ENCODE data around the gene RCSD1. TPM values are rescaled to one million over a fixed set of nuclear protein-coding genes. Genes with fewer than 3 reads are reported as not detected.

The RCSD1 gene
- total RNA-seq, 1 donor from 2014 or later, result 0.76 TPM

- peaks cover 4% of the 10 kb centered on the region for H3K4me1 Mint-ChIP-seq
- no peaks in the 10 kb centered on the region for H3K9me3 Mint-ChIP-seq
- no peak for DNase-seq (ENCODE audit: low spot score in 2 of 2, unreplicated experiment in 2 of 2)
- TF ChIP-seq, protein P1, sequence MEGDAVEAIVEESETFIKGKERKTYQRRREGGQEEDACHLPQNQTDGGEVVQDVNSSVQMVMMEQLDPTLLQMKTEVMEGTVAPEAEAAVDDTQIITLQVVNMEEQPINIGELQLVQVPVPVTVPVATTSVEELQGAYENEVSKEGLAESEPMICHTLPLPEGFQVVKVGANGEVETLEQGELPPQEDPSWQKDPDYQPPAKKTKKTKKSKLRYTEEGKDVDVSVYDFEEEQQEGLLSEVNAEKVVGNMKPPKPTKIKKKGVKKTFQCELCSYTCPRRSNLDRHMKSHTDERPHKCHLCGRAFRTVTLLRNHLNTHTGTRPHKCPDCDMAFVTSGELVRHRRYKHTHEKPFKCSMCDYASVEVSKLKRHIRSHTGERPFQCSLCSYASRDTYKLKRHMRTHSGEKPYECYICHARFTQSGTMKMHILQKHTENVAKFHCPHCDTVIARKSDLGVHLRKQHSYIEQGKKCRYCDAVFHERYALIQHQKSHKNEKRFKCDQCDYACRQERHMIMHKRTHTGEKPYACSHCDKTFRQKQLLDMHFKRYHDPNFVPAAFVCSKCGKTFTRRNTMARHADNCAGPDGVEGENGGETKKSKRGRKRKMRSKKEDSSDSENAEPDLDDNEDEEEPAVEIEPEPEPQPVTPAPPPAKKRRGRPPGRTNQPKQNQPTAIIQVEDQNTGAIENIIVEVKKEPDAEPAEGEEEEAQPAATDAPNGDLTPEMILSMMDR (IDR thresholded peaks at IDR 0.05; ENCODE audit: unreplicated experiment), result no peak
- H3K4me3 Mint-ChIP-seq, result no peak overlapping the region
- peaks cover 2% of the 10 kb centered on the region for H3K27me3 Mint-ChIP-seq (ENCODE audit: low read depth)
- no peak overlapping the region for H3K27ac Mint-ChIP-seq
- no peaks in the 10 kb centered on the region for H3K36me3 Mint-ChIP-seq
Measured at GRCh38 chr1:167695756-167696561, 65.9 kb downstream of the RCSD1 start.

DNA sequence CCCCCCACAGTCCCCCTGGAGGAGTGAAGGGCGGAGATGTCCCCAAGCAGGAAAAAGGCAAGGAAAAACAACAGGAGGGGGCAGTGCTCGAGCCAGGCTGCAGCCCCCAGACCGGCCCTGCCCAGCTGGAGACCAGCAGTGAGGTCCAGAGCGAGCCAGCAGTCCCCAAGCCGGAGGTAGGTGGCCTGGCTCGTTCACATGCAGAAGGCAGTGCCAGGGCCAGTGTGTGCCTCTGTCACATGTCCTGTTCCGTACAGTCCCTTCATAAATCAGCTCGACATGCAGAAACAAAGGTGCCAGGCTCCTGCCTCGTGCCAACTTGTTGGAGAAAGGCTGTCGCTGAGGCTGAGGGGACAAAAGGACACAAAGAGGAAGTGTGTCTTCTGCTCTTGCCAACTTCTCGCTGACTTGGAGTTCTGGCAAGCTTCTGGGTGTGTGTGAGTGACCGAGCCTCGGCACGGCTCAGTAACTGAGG is 67.7 kb downstream of the RCSD1 start:
- H3K4me3 Mint-ChIP-seq, result no peak overlapping the region
- no peak for DNase-seq (ENCODE audit: low spot score in 2 of 2, unreplicated experiment in 2 of 2)
- no peaks in the 10 kb centered on the region for H3K27me3 Mint-ChIP-seq (ENCODE audit: low read depth)
- H3K36me3 Mint-ChIP-seq, result no peaks in the 10 kb centered on the region
- no peaks in the 10 kb centered on the region for H3K4me1 Mint-ChIP-seq
- H3K27ac Mint-ChIP-seq, result no peak overlapping the region
- H3K9me3 Mint-ChIP-seq, result no peaks in the 10 kb centered on the region
- TF ChIP-seq, protein P1 (IDR thresholded peaks at IDR 0.05; ENCODE audit: unreplicated experiment), result no peak

DNA sequence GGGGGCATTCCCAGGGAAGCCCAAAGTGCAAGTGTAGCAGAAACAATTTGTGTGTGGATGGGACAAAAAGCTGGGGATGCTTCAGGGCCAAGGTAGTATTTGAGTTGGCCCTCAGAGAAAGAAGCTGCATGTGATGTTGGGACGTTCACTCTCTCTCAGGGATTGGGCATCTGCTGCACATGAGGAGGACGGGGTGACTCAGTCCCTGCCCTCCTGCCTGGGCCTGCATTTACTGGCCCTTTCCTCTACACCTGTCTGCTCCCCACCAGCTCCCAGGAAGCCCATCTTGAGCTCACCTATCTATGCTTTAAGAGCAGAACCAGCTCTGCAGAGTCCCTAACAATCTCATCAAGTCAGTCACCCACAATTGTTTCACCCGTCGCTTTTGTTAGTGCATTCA is 68.3 kb downstream of the RCSD1 start:
- Mint-ChIP-seq H3K27ac (no peak overlapping the region), H3K4me3 (no peak overlapping the region), H3K9me3 (no peaks in the 10 kb centered on the region), H3K36me3 (no peaks in the 10 kb centered on the region), H3K27me3 (ENCODE audit: low read depth) (peaks cover 5% of the 10 kb centered on the region), H3K4me1 (no peaks in the 10 kb centered on the region)
- TF ChIP-seq, protein P1 (IDR thresholded peaks at IDR 0.05; ENCODE audit: unreplicated experiment), result no peak
- no peak for DNase-seq (ENCODE audit: low spot score in 2 of 2, unreplicated experiment in 2 of 2)

DNA sequence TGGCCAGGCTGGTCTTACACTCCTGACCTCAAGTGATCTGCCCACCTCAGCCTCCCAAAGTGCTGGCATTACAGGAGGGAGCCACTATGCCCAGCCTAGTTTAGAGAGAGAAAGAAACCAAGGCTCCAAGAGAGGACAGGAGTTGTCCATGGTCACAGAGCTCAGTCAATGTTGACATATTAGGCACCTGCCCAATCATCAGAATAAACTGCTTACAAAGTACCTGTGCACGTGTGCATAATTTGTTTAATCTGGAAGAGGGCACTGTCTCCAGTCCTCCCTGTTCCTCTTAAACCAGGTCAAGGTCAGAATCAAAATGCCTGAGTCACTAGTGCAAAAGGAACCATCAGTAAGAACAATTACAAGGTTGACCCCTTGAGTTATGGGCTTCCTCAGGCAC is 71.5 kb downstream of the RCSD1 start:
- Mint-ChIP-seq H3K4me3 (no peak overlapping the region), H3K9me3 (no peaks in the 10 kb centered on the region), H3K27me3 (ENCODE audit: low read depth) (peaks cover 8% of the 10 kb centered on the region), H3K27ac (no peak overlapping the region), H3K36me3 (no peaks in the 10 kb centered on the region), H3K4me1 (peaks cover 8% of the 10 kb centered on the region)
- no peak for DNase-seq (ENCODE audit: low spot score in 2 of 2, unreplicated experiment in 2 of 2)
- TF ChIP-seq, protein P1 (IDR thresholded peaks at IDR 0.05; ENCODE audit: unreplicated experiment), result no peak

DNA sequence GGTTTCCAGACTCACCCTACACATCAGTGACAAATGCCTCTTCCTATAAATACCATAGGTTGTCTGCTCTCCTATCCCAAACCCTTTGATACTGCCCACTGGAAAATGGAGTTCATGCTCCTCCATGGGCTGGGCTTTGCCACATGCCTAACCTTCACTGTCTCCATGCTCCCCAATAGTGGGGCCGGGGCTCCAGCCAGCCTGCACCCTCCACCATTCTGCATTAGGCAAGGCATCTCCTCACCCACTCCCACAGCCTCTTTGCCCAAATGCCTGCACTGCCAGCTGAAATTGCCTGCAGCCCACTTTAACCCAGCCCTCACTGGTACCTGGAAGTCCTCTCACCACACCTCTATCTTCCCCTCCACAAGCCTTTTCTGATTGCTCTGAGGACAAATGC is 73.5 kb downstream of the RCSD1 start:
- no peak for DNase-seq (ENCODE audit: low spot score in 2 of 2, unreplicated experiment in 2 of 2)
- TF ChIP-seq, protein P1 (IDR thresholded peaks at IDR 0.05; ENCODE audit: unreplicated experiment), result no peak
- Mint-ChIP-seq H3K9me3 (no peaks in the 10 kb centered on the region), H3K27me3 (ENCODE audit: low read depth) (peaks cover 8% of the 10 kb centered on the region), H3K27ac (no peak overlapping the region), H3K36me3 (no peaks in the 10 kb centered on the region), H3K4me3 (no peak overlapping the region), H3K4me1 (peaks cover 15% of the 10 kb centered on the region)
